Urothelium cell line (cell line): ENCODE measurements around the gene CDK12.
"Not testable (repeated sequence)": the region's sequence is repeated elsewhere in the genome, so short reads cannot be mapped to it uniquely, and the experiment has no call there.

ENCODE experiments used
- DNase-seq: peaks from one replicate; pipeline ENCODE4 v3.0.0; 2011; ENCODE audit warnings: low spot score, mixed read lengths
- FAIRE-seq: peaks from 2 replicates; lab custom pipeline; 2011; peaks lifted over from hg19 to GRCh38; lab: Jason Lieb, UNC

The CDK12 gene

GRCh38 chr17:39461113-39461925, at the start of gene CDK12:
Gene CDK12 (plus strand): TSS chr17:39461486. CDS start chr17:39462072, 586 bp downstream.
- peak; percentile 99 for DNase-seq
- FAIRE-seq, result peak; percentile 82

- FAIRE-seq (no peak), DNase-seq (no peak)
Observed at GRCh38 chr17:39416141-39416540, 45.1 kb upstream of the CDK12 start.

GRCh38 chr17:39429600-39429999, 31.7 kb upstream of the CDK12 start:
- FAIRE-seq, result no peak
- DNase-seq, result no peak

GRCh38 chr17:39439868-39440267, 21.4 kb upstream of the CDK12 start:
- FAIRE-seq, DNase-seq: not testable (repeated sequence)

GRCh38 chr17:39443326-39443725, 18.0 kb upstream of the CDK12 start:
- DNase-seq, result no peak
- FAIRE-seq, result no peak

- DNase-seq, result no peak
- FAIRE-seq, result no peak
Observed at GRCh38 chr17:39447561-39447960, 13.7 kb upstream of the CDK12 start.

- no peak for DNase-seq
- no peak for FAIRE-seq
Observed at GRCh38 chr17:39450051-39450450, 11.2 kb upstream of the CDK12 start.

GRCh38 chr17:39450847-39451581, 10.3 kb upstream of the CDK12 start, which contains the start of gene MED1:
Gene MED1 (minus strand): TSS chr17:39451263. CDS start chr17:39451062, 201 bp downstream.
- DNase-seq (peak; percentile 99), FAIRE-seq (no peak)

GRCh38 chr17:39455919-39456318, 5.4 kb upstream of the CDK12 start:
- no peak for DNase-seq
- FAIRE-seq, result no peak

- no peak for DNase-seq
- FAIRE-seq, result no peak
Observed at GRCh38 chr17:39461926-39462569, 762 bp downstream of the CDK12 start.

GRCh38 chr17:39462631-39463375, 1.5 kb downstream of the CDK12 start:
- no peak for DNase-seq
- FAIRE-seq, result no peak

GRCh38 chr17:39464639-39465181, 3.4 kb downstream of the CDK12 start:
- not testable (repeated sequence) for DNase-seq, FAIRE-seq

GRCh38 chr17:39468610-39469009, 7.3 kb downstream of the CDK12 start:
- FAIRE-seq, DNase-seq: not testable (repeated sequence)

GRCh38 chr17:39473310-39473709, 12.0 kb downstream of the CDK12 start:
- DNase-seq, result no peak
- FAIRE-seq, result no peak

GRCh38 chr17:39479631-39480030, 18.3 kb downstream of the CDK12 start:
- not testable (repeated sequence) for FAIRE-seq, DNase-seq

- DNase-seq (no peak), FAIRE-seq (no peak)
Observed at GRCh38 chr17:39483506-39483905, 22.2 kb downstream of the CDK12 start.

- DNase-seq, result no peak
- FAIRE-seq, result no peak
Observed at GRCh38 chr17:39484178-39484577, 22.9 kb downstream of the CDK12 start.

GRCh38 chr17:39485555-39485954, 24.3 kb downstream of the CDK12 start:
- DNase-seq (peak; percentile 50), FAIRE-seq (no peak)

- DNase-seq (no peak), FAIRE-seq (no peak)
Observed at GRCh38 chr17:39486242-39486641, 25.0 kb downstream of the CDK12 start.

- not testable (repeated sequence) for FAIRE-seq, DNase-seq
Observed at GRCh38 chr17:39487490-39487889, 26.2 kb downstream of the CDK12 start.
